Measurements from ENCODE around the gene LRP8. TPM values are rescaled to one million over a fixed set of nuclear protein-coding genes. Genes with fewer than 3 reads are reported as not detected.

The LRP8 gene
- polyA plus RNA-seq, 2 of the 4 experiments (the other 2 are of a cell fraction): 32.6 to 46.1 TPM

GRCh38 chr1:53361541-53361961 lies 33.7 kb upstream of the LRP8 start:
- Histone ChIP-seq H3K4me1 (no peaks in the 10 kb centered on the region), H3K9me3 (peaks cover 10% of the 10 kb centered on the region; the same call in 1 of the 3 replicates), H3K4me3 (no peak overlapping the region), H3K4me2 (no peak overlapping the region), H3K27ac (no peak overlapping the region)
- DNase-seq (ENCODE audit: low read depth in 1 of 2, low spot score in 1 of 2) (no peak), FAIRE-seq (no peak), ATAC-seq (no peak)
- CTCF ChIA-PET: no interaction called here
- WGBS (ENCODE audit: missing lambda C conversion rate): 71% methylated on average over 3 of the region's 3 CpGs
- TF ChIP-seq EHF (CRISPR knock-in tag; IDR thresholded peaks at IDR 0.05): no peak
- TF ChIP-seq CEBPB (IDR thresholded peaks at IDR 0.05): no peak
- TF ChIP-seq HDAC2 (IDR thresholded peaks at IDR 0.05): no peak
- POLR2A ChIA-PET: no interaction called here

GRCh38 chr1:53359934-53360276 lies 32.0 kb upstream of the LRP8 start:
- Histone ChIP-seq H3K4me1 (no peaks in the 10 kb centered on the region), H3K9me3 (peaks cover 10% of the 10 kb centered on the region; the same call in 2 of the 3 replicates), H3K27ac (no peak overlapping the region), H3K4me3 (no peak overlapping the region), H3K4me2 (no peak overlapping the region)
- POLR2A ChIA-PET: no interaction called here
- DNase-seq (ENCODE audit: low read depth in 1 of 2, low spot score in 1 of 2) (no peak), FAIRE-seq (no peak), ATAC-seq (no peak)
- TF ChIP-seq NPAS2 (CRISPR knock-in tag; IDR thresholded peaks at IDR 0.05; ENCODE audit: borderline replicate concordance) (no peak), PHF8 (IDR thresholded peaks at IDR 0.05; ENCODE audit: borderline replicate concordance, low read depth) (no peak), BCL3 (IDR thresholded peaks at IDR 0.05) (no peak), MYC (IDR thresholded peaks at IDR 0.05; ENCODE audit: borderline replicate concordance, low read length) (no peak), GATA3 (IDR thresholded peaks at IDR 0.05; ENCODE audit: borderline replicate concordance) (no peak), EHMT2 (IDR thresholded peaks at IDR 0.05; ENCODE audit: low read depth) (no peak), CEBPB (IDR thresholded peaks at IDR 0.05) (no peak), NR3C1 (IDR thresholded peaks at IDR 0.05) (no peak), HOXB13 (CRISPR knock-in tag; IDR thresholded peaks at IDR 0.05; ENCODE audit: low read depth) (no peak), JUN (IDR thresholded peaks at IDR 0.05) (no peak), KDM1A (IDR thresholded peaks at IDR 0.05; ENCODE audit: low read depth) (no peak), ZSCAN20 (CRISPR knock-in tag; IDR thresholded peaks at IDR 0.05) (no peak), KDM5A (IDR thresholded peaks at IDR 0.05) (no peak)
- TF ChIP-seq, protein P1, sequence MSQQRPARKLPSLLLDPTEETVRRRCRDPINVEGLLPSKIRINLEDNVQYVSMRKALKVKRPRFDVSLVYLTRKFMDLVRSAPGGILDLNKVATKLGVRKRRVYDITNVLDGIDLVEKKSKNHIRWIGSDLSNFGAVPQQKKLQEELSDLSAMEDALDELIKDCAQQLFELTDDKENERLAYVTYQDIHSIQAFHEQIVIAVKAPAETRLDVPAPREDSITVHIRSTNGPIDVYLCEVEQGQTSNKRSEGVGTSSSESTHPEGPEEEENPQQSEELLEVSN (IDR thresholded peaks at IDR 0.05; ENCODE audit: borderline replicate concordance, low read depth): no peak
- TF ChIP-seq, protein P2, sequence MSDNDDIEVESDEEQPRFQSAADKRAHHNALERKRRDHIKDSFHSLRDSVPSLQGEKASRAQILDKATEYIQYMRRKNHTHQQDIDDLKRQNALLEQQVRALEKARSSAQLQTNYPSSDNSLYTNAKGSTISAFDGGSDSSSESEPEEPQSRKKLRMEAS (IDR thresholded peaks at IDR 0.05): no peak
- 19% methylated on average over 2 of the region's 2 CpGs for WGBS (ENCODE audit: missing lambda C conversion rate)
- CTCF ChIA-PET: interaction anchor here (1.5 kb wide), 1 partner anchor 81 kb away, joined by 5 read pairs; no protein-coding TSS in a partner anchor

DNA sequence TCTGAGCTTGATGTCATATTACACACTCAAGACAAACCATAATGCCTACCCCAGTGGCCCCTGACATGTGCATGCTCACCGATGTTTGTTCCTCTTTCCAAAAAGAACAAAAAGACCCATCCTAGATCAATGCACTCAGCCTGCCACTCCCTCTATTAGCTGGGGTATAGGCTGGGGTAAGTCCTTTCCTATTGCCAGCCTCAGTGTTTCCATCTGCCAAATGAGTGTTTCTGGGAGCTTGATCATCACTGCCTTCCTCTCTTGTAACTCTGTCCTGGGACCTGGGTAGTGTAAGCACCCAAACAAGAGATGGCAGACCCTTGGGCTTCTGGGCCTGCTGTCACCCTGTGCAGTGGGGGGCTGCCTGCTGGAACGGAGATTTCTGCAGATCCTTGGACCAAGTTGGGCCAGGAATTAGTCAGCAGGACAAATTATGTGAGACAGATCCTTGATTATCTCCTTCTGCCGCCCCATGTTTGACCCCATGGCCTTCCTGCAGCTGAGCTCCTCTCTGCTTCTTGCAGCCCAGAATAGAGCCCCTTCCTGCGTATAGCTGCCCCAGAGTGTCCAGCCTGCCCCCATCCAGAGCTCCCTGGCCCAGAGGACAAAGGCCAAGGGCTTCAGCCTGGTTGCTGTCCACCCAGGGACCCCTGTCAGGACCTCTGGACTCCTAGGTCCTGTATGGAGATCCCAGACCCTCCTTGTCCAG lies 31.5 kb upstream of the LRP8 start:
- no peak for FAIRE-seq
- TF ChIP-seq REST (IDR thresholded peaks at IDR 0.05): no peak
- TF ChIP-seq USF2 (IDR thresholded peaks at IDR 0.05): no peak
- TF ChIP-seq HDAC2 (IDR thresholded peaks at IDR 0.05): no peak
- TF ChIP-seq, protein P1 (IDR thresholded peaks at IDR 0.05; ENCODE audit: borderline replicate concordance, low read depth): no peak
- TF ChIP-seq, protein P3, sequence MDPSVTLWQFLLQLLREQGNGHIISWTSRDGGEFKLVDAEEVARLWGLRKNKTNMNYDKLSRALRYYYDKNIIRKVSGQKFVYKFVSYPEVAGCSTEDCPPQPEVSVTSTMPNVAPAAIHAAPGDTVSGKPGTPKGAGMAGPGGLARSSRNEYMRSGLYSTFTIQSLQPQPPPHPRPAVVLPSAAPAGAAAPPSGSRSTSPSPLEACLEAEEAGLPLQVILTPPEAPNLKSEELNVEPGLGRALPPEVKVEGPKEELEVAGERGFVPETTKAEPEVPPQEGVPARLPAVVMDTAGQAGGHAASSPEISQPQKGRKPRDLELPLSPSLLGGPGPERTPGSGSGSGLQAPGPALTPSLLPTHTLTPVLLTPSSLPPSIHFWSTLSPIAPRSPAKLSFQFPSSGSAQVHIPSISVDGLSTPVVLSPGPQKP (IDR thresholded peaks at IDR 0.05; ENCODE audit: low read depth, low read length): no peak
- no peak for TF ChIP-seq POLR2A (IDR thresholded peaks at IDR 0.05; ENCODE audit: low read length)
- no peak for TF ChIP-seq MAZ (IDR thresholded peaks at IDR 0.05; ENCODE audit: borderline replicate concordance, low read depth, low read length)
- no peak for TF ChIP-seq FOSB (CRISPR knock-in tag; IDR thresholded peaks at IDR 0.05)
- no peak for TF ChIP-seq RNF2 (IDR thresholded peaks at IDR 0.05; ENCODE audit: borderline replicate concordance, low read depth)
- no peak for TF ChIP-seq CBX2 (IDR thresholded peaks at IDR 0.05; ENCODE audit: borderline replicate concordance, low read depth)
- ChIA-PET CTCF (interaction anchor here (1.5 kb wide), 1 partner anchor 81 kb away, joined by 5 read pairs; no protein-coding TSS in a partner anchor), POLR2A (no interaction called here)
- 45% methylated on average over 4 of the region's 4 CpGs for WGBS (ENCODE audit: missing lambda C conversion rate)
- Histone ChIP-seq H3K9me3 (peaks cover 10% of the 10 kb centered on the region; the same call in 2 of the 3 replicates), H3K4me3 (no peak overlapping the region), H3K4me2 (no peak overlapping the region), H3K4me1 (no peaks in the 10 kb centered on the region), H3K27ac (no peak overlapping the region)
- ATAC-seq: no peak
- DNase-seq (ENCODE audit: low read depth in 1 of 2, low spot score in 1 of 2): no peak
